RPMI8226 (cell line): ENCODE data around the gene PLA2G3.

Experiments used
- DNase-seq: peaks from one replicate; pipeline ENCODE4 v3.0.0-alpha.2; 2015

The PLA2G3 gene

GRCh38 chr22:31085493-31085824 is 54.8 kb downstream of the PLA2G3 start:
- DNase-seq, result no peak

GRCh38 chr22:31084811-31085492 is 55.4 kb downstream of the PLA2G3 start:
- peak; percentile 90 for DNase-seq
